NCI-H2196 treated with DMSO at 0.1 percent for 48 hours (cell line): ENCODE data around the gene TMEM51.
"Not testable (repeated sequence)": the region's sequence is repeated elsewhere in the genome, so short reads cannot be mapped to it uniquely, and the experiment has no call there.

Source experiments
- DNase-seq: peaks from one replicate; lab custom pipeline; 2025; ENCODE audit not compliant: unreplicated experiment; lab: John Stamatoyannopoulos, UW

The TMEM51 gene

DNA sequence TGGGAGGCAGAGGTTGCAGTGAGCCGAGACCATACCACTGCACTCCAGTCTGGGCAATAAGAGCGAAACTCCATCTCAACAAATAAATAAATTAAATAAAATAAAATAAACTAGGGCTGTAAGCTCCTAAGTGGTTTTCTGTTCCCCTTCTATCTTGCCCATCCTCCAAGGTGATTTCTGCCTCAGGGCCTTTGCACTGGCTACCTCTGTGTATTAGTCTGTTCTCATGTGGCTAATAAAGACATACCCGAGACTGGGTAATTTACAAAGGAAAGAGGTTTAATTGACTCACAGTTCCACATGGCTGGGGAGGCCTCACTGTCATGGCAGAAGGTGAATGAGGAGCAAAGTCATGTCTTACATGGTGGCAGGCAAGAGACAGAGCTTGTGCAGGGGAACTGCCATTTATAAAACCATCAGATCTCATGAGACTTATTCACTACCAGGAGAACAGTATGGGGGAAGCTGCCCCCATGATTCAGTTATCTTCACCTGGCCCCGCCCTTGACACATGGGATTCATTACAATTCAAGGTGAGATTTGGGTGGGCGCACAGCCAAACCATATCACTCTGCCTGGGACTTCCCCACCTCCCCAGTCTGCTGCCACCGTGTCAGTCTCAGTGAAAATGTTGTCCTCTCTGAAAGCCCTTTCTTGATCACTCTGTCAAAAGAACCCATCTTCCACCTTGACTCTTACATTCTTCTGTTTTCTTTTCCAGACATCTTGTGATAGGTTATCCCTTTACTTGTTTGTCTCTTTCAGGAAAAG, 22.0 kb downstream of the TMEM51 start:
- DNase-seq = not testable (repeated sequence)

DNA sequence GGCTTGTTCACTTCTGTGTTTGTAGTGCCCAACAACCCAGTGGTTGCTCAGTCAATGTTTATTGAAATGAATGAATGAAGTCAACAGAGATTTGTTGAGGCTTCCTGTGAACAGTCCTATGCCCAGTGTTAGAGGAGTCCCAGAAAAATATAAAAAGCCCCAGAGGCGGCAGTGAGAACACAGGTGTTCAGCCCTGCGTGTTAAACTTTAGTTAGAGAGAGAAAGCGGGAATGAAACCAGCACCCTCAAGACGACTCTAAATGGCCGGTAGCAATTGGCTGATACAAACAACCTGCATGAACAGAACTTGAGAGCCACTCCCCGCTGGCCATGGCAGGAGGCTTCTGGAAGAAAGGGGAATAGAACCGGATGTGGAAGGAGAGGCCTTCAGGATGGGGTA, 22.6 kb downstream of the TMEM51 start:
- no peak for DNase-seq

DNA sequence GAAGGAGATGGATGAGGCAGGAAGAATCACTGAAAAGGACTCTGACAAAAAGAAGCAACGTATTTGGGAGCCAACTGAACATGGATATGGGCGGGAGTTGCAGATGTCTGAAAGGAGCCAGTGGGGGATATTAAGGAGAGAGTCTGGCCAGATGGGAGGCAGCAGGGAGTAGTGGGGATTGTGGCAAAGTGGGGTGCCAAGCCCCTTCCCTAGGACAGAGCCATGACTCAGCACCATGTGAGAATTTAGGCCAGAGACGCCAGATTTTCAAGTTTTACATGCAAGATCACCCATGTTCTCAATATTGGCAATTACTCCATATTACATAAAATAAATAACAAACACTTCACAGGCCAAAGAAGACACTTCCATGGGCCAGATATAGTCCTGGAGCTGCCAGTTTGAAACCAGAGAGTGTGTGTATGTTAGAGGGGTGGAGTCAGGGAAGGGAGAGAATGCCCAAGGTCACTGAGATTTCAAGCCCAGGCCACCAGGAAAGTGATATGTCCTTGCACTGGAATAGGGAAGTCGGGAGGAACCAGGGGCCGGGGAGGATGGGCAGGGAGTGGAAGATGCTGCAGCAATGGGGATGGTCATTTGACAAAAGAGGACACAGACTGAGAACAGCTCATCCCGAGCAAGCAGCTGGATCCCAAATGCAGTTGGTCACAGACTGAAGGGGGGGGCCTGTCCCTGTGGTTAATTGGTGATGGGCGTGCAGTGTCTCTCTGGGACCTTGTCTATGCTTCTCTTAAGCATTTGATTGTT, 23.5 kb downstream of the TMEM51 start:
- DNase-seq = no peak

DNA sequence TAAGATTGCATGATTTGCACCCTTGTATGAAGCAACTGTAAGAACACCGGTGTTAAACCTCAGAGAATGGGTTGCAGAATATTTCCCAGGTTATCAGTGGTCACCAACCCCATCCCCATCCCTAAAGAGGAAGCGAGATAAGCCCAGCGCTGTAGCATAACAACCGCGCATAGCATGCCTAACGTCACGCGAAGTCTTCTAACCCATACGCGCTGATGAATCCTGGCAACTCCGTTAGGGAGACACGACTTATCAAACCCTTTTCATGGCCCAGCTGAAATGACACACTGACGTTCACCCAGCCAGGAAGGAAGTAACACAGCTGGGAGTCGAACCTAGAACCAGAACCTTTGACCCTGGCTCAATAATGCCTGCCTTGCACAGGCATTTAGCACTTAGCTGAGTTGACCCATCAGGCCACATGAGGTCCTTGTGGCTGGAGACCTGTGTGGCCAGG, 24.2 kb downstream of the TMEM51 start:
- DNase-seq = no peak

DNA sequence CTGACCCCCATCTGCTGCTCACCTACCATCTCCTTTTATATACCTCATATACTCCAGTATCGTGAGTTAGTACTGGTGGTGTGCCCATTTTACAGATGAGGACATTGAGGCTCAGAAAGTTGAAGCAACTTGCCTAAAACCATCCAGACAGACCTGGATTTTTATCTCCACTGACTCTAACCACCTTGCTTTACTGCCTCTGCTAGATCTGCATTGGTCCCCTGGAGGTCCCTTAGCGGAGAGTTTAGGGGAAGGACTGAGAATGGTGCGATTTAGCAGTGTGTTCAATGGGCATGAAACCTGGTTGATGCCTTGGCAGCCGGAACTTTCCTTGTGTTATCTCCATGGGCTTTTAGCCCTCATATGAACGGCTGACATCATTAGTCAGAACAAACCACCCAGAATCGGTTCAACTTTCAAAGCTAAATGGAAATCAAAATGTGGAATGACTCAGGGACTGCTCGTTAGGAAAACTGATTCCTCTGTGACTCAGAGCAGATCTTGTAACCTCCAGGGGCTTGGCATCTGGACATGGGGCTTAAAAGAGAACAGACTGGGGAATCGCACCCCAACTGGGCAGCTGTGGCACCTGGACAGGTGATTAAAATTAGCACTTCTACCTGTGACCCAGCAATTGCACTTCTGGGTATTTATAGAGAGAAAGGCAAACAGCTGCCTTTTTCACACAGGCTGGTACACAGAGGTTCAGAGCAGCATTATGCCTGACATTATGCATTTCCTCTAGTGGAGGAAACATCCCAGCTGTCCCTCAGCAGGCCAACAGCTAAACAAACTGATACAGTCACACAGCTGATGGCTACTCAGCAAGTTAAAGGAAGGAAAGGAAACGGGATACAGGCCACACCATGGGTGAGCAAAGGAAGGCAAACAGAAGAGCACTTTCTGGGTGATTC, 25.3 kb downstream of the TMEM51 start:
- DNase-seq = peak; percentile 56

DNA sequence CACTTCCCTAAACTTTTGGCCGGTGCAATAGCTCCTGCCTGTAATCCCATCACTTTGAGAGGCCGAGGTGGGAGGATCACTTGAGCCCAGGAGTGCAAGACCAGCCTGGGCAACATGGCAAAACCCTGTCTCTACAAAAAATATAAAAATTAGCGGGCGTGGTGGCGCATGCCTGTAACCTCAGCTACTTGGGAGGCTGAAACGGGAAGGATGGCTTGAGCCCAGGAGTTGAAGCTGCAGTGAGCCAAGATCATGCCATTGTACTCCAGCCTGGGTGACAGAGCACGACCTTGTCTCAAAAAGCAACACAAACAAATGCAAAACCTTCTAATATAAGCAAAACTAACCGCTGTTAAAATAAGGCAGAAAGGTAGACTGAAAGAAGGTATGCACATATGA, 25.9 kb downstream of the TMEM51 start:
- DNase-seq = no peak

DNA sequence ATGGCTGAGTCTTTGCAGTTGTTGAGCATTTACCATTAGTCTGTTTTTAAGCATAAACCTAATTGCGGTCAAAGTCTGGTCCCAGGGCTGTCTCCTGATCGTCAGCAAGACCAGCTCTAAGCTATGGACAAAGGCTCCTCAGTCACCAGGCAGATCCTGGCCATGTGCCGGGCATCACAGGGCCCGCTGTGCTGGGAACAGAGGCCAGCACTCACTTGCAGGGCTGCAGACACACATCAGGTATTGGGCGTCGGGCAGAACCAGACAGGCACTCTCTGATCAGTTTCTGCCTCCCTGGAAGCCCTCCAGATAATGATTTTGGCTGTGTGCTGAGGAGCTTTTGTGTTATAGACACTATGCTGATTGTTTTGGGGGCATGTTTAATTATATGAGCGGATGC, 26.6 kb downstream of the TMEM51 start:
- no peak for DNase-seq

DNA sequence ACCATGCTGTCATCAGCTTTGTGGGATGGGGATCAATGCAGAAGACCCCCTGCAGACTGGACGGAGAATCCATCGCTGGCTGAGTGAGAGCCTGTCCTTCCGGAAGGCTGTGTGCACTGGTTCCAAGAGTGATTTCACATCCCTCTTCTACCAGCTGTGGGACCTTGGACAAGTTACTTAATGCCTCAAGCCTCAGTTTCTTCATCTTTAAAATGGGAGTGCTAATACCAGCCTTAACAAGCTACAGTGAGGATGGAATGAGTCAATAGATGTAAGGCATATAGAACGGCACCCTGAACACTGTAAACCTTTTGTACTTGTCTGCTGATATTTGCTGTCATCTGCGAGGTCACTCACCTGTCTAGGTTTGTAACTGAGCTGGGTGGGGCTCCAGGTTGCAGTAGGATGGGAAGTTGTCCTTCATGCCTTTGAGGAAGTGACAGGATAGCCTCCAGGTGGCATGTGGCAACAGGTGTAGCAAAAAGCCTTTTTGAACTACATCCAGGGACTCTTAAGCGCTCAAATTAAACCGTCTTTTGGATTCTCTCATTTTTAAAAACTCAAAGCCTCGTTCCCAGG, 27.5 kb downstream of the TMEM51 start:
- no peak for DNase-seq

DNA sequence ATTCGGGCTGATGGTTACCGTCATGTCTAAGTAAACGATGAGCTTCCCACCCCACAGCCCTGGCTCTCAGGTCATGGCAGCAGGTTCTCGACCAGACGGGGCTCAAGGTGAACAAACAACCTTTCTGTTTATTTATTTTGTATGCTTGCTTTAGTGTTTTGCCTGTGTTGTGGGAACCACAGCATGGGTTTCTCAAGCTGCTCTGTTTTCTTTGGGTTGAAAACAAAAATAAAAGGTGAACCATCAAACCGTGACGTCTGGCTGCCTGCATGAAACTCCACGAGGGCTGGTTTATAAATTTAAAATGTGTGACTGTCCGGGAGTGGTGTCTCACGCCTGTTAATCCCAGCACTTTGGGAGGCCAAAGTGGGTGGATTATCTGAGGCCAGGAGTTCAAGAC, 28.0 kb downstream of the TMEM51 start:
- DNase-seq = no peak

DNA sequence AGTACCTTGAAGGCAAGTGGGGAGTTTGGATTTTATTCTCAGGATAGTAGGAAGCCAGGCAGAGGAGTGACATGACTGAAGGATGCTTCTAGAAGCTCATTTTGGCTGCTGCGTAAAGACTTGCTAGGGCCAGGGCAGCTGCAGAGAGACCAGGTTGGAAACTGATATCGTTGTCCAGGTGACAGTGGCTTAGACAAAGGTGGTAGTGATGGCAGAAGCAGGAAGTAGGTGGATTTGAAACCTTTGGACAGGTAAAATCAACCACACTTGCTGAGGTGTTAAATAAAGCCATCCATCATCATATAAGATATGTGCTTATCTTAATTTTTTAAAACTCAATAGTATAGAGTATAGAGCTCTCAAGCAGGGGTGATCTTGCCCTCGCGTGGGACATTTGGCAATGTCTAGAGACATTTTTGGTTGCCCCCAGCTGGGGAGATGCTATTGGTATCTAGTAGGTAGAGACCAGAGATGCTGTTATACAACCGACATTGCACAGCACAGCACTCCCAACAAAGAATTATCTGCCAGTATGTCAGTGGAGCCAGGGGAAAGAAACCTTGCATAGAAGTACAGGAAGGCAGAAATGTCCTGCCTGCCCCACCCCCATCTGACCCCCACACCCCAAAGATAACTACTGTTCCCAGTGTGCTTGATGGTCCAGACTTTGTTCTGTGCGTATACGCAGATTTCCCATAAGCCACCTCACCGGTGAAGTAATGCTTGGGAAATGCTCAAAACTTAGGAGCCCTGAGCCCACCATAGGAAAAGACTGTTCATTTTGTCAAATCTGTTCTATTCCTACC, 31.1 kb downstream of the TMEM51 start:
- no peak for DNase-seq

DNA sequence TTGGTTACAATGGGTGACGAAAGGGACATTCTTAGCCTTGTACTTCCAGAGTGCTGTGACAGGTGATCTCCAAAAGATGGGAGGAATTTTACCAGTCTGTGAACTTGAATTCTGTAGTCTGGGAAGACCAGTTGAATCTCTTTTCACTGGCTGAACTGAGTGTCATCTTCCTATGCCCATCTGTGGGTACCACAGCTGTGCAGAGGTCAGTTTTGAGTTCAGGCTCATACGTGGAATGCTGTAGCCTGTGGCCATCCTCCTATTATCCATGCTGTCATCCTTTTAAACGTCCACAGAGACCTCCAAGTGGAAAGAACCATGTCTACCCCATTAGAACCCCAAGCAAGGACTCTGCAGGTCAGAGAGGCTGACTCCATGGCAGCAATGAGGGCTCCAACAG, 32.1 kb downstream of the TMEM51 start:
- DNase-seq = no peak

DNA sequence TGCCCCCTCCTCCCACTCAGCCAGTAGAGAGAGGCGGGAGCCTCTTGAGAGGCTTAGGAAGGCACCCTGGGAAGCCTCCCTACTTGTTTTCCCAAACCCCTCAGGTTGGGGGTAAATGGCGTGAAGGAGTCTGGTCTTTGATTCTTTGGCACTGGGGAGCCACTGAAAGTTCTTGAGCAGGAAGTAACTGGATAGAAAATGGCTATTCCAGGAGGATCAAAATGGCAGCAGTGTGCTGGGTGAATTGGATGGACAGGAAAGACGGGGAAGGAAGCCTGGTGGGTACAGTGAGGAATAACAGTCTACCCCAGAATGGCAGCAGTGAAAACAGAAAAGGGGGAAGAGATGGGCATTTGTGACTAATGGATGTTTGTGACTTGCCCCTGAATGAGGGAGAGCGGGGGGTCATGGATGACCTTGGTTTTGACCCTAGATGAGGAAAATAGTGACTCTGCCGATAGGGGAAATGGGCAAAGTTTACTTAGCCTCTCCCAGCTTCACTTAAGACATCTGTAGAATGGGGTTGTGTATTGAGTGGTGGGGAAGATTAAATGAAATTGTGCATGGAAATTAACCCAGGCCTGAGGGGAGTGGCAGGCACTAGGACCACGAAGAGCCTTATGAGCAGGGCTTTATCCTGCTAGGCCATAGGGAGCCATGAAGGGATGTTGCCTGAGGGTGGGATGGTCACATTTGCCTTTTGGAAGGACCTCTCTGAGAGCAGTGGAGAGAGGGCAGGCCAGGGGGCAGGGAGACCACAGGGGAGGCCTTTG, 32.7 kb downstream of the TMEM51 start:
- DNase-seq = no peak

DNA sequence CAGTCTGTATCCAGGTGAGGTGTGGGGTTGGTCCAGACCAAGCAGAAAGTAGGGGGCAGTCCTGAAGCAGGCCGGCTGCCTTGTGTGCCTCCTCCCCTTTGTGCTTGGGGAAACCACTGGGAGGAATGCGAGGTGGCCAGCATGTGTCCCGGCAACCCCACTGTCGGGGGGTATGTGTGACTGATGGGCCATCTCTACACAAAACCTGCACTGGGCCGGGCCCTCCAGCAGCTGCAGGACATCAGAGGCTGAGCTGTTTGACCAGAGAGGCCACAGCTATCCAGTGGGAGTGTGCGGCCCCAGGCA, 33.3 kb downstream of the TMEM51 start:
- DNase-seq = no peak

DNA sequence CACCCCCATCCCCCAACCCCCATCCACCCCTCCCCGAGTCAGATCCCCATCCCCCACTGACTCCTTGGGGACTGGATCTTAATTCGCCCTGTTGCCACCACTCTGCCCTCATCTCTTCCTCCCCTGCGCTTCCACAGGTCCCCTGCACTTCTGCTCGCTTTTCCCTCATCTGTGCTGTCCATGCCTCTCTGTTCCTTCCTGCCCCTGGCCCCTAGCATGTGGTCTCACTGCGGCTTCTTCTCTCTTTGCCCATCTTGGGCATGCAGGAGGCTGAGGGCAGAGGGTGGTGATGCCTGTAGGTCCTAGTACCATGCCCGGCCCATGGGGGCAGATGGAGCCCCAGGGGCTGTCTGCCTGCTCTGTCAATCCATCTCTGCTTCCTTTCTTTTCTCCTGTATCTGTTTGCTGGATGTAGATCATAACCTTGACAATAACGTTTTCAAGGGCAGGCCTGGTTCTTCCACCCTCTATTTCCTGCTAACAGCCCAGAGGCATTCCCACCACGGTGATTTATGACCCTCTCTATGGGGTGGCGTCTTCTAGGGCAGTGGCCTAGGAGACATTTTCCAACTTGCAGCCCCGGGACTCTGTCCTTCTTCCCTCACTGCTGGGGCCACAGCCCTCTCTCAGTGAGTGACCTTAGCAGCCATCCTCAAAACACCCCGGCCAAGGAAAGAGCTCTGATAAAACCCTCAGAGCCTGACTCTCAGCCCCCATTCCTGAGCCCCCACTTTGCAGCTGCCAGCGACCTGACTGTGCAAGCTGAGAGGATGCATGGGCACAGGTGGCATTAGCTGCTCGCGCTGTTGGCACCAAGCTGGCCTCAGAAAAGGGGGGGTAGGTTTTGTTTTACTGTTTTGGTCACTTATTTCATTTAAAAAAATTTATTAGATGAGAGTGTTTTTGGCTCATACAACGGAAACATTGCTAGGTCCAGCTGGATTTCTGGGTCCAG, 33.9 kb downstream of the TMEM51 start:
- no peak for DNase-seq

DNA sequence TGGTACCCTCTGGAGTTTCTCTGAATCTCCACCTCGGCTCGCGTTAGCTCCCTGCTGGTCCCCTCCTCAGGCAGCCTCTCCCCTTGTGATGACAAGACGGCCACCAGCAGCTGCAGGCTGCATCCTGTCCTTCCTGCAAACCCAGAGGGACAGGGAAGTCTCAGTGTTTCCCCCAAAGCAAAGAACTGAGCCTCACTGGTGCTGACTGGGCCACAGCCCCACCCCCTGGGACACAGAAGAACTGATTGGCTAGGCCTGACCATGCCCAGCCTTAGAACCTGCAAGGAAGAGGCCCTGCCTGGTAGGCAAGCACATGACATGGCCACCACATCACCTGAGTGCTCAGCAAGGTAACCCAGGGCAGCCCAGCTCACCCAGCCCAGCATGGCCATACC, 34.6 kb downstream of the TMEM51 start:
- DNase-seq = no peak

DNA sequence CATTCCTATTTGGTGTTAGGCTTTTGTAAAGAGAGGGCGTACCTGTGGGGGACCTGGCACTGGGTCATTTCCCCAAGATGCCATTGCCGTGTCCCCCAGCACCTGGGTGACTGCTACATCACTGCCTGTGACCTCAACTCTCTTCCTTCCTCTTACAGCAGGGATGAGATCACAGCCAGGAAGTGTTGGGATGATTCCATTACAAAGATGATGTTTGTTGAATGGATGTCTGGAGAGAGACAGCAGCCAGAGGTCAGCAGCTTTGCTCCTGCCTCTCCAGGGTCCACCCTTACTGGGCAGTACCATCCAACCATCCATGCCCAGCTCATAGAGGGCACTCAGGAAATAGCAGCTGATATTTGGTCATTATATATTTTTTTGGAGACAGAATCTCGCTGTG, 35.1 kb downstream of the TMEM51 start:
- no peak for DNase-seq

DNA sequence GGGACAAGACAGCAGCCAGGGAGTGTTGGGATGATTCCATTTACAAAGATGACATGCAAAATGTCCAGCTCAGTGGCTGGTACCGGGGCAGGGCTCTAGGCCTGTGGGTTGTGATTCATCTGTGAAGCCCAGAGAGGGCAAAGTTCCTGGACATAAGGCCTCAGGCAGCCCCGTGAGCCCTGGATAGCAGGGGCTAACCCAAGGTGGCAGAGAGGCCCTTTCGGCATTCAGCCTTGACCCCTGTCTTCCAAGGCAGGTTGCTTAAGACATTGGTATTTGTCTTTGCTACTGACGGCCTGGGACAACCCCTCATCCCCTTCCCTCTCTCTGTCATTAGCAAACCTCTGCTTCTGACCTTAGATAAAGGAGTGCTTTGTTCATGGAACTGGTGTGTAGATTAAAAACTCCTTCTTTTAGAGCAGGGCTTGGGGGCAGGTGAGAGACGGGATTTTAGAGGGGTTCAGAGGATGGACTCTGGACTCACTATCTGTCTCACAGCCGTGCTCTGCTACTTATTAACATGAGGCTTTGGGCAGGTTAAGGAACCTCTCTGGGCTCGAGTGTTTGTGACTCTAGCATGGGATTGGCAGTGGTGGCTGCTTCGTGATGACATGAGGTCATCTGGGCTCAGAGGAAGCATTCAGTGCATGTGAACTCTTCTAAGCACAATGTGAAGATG, 36.3 kb downstream of the TMEM51 start:
- DNase-seq = no peak

DNA sequence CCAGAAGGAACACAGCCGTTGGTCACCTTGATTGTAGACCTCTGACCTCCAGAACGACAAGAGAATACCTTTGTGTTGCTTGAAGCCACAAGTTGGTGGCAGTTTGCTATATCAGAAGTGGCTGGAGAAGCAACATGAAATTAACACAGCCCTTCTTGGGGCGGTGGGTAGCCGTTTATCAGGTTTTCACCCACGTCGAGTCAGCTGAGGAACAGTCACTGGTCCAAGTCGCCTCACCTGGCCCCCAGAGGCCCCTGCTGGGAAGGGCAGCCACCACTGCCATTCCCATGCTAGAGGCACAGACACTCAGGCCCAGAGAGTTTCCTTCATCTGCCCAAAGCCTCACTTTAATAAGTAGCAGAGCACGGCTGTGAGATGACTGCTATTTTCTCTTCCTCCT, 37.7 kb downstream of the TMEM51 start:
- no peak for DNase-seq
